Activated T-cell treated with anti-CD3 and anti-CD28 coated beads, Interleukin-2, amount 50 U/mL, for 48 hours (primary cell): ENCODE measurements around the gene SPTAN1.

Experiments used
- DNase-seq, 2 experiments: peaks; one replicate each; pipeline ENCODE4 v3.0.0-alpha.2; 2020

Gene SPTAN1

DNA sequence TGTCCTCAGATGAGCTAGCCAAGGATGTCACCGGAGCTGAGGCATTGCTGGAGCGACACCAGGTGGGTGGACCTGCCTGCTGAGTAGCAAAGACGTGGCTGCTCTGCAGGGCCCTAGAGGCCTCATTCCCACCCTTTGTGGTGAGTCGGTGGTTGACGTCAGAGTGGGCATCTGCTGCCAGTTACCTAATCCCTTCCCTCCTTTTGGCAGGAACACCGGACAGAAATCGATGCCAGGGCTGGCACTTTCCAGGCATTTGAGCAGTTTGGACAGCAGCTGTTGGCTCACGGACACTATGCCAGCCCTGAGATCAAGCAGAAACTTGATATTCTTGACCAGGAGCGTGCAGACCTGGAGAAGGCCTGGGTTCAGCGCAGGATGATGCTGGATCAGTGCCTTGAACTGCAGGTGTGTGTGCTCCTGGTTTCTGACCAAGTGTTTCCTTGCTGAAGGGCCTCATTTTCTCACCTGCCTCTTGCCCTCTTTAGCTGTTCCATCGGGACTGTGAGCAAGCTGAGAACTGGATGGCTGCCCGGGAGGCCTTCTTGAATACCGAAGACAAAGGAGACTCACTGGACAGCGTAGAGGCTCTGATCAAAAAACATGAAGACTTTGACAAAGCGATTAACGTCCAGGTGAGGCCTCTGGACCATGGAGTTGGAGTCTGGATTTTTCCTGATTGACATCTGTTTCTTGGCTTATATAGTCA, 55.4 kb downstream of the SPTAN1 start:
- no peak for DNase-seq

DNA sequence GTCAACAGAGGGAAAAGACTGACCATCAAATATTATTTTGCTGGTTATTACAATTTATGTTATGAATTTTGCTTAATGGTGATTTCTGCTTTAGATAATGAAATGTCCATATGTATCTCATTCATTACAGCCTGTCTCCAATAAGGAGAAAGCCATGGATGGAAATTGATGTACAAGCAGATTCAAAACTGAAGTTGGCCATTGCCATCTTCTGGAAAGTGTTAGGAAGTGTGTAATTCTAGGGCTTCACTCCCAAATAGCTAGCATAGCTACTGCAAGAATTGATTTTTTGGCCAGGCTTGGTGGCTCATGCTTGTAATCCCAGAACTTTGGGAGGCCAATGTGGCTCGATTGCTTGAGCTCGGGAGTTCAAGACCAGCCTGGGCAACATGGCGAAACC, 58.5 kb downstream of the SPTAN1 start:
- no peak for DNase-seq

GRCh38 chr9:128611600-128612394, 59.4 kb downstream of the SPTAN1 start:
- no peak for DNase-seq

GRCh38 chr9:128614728-128615127, 62.3 kb downstream of the SPTAN1 start:
- no peak for DNase-seq

DNA sequence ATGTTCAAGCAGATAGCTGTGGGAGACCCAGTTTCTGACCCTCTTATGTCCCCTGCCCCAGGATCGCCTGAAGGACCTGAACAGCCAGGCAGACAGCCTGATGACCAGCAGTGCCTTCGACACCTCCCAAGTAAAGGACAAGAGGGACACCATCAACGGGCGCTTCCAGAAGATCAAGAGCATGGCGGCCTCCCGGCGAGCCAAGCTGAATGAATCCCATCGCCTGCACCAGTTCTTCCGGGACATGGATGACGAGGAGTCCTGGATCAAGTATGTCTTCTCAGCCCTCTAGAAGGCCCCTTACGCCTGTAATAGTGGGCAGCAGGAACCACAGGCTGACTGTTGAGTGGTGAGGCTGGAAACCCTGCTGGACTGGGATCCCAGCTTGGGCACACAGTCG, 63.2 kb downstream of the SPTAN1 start:
- no peak for DNase-seq

DNA sequence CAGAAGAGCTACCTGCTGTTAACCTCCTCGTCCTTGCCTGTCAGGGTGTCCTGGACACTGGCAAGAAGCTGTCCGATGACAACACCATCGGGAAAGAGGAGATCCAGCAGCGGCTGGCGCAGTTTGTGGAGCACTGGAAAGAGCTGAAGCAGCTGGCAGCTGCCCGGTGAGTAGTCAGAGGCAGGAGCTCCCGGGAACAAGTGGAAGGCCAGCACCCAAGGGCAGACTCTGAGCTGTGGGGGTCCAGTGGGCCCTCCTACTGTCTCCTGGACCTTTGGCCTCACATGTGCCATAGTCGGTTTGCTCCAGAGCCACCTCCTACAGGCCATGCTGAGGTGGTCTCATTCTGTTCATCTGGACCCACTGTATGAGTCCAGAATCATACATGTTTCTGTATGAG, 65.6 kb downstream of the SPTAN1 start:
- DNase-seq: no peak

- no peak for DNase-seq
Observed at GRCh38 chr9:128619127-128619526, 66.7 kb downstream of the SPTAN1 start.

DNA sequence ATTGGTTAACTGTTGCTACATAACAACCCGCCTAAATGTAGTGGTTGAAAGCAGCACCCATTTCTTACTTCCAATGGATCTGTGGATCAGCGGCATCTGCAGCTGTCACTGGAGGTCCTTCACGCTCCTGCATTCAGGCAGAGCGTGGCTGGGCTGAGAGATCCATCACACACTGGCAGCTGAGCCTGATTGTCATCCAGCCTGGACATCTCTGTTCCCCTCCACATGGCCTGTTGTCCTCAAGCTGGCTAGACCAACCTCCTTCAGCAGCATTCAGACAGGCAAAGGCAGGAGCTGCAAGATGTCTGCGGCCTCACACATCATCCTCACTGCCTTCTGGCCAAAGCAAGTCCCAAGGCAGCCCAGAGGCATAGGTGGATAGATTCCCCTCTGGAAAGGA, 67.4 kb downstream of the SPTAN1 start:
- no peak for DNase-seq

DNA sequence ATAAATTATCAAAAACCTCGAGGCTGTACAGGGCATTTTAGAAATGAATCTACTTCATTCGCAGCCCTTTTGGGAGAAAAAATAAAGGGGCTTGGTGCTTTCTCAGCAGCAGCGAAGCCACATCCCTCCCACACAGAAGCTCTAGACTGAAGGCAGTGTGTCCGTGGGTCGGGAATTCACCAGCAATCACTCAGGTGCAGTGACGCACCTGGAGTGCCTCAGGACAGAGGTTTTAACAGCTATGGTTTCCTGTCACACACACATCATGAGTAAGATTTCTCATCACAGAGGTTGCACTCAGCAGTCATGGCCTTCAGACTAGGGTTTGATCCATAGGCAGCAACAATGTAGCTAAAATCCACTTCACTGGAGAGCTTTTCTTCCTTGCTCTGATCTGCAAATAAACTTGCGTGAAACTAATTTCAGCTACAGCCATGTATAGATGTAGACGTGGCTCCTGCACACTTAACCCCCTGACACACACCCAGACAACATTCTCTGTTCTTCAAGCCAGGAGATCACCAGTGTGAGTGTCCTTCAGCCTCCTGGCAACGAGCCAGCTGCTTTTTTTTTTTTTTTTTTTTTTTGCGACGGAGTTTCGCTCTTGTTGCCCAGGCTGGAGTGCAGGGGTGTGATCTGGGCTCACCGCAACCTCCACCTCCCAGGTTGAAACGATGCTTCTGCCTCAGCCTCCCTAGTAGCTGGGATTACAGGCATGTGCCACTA, 69.5 kb downstream of the SPTAN1 start:
- no peak for DNase-seq

DNA sequence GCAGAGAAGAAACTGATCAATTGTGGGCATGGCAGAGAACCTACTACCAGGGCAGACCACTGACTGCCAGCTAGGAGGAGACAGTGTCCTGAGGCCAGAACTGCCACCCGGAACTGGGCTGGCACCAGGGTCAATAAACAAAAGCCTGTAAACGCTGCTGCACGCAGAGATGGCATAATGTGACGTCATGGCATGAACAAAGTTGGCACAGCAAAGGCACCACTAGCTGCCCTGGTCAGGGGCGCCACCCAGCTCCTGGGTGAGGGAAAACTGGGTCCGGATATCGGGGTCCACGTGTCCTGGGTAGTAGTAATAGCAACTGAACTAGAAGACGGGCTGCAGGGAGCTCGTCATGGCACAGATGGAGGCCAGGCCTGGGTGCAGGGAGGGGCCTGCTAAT, 72.2 kb downstream of the SPTAN1 start:
- no peak for DNase-seq

DNA sequence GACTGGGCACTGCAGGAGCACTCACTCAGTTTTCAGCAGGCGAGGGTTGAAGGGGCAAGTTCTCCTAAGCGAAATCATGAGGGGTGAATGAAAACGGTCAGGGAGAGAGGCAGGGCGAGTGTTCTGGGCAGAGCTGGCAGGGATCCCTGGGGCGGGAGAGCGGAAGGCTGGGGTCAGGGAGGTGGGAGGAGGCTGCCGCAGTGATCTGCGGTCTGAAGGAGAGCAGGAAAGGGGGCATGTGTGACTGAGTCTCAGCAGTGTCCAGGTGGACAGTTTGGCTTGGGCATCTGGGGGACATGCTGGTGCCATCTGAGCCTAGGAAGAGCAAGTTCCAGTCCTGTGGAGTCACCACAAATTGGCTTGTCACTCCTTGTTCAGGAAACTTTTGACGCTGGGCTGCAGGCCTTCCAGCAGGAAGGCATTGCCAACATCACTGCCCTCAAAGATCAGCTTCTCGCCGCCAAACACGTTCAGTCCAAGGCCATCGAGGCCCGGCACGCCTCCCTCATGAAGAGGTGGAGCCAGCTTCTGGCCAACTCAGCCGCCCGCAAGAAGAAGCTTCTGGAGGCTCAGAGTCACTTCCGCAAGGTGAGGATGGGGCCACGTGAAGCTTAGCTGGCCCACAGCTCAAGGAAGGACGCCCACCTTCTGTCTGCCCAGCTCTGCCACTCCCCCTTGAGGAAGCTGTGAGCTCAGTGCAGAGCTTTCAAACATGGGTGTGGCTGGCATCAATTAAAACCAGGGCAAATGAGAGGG, 73.2 kb downstream of the SPTAN1 start:
- no peak for DNase-seq

DNA sequence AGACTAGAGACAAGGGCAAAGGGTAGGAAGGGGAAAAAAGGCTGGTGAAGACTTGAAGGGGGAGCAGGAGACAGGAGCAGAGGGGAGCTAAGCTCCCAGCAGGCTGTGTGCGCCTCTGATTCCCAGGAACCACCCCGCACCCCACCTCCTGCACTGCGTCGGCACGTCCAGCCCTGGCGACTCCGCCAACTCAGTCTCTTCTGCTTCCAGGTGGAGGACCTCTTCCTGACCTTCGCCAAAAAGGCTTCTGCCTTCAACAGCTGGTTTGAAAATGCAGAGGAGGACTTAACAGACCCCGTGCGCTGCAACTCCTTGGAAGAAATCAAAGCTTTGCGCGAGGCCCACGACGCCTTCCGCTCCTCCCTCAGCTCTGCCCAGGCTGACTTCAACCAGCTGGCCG, 73.8 kb downstream of the SPTAN1 start:
- no peak for DNase-seq

DNA sequence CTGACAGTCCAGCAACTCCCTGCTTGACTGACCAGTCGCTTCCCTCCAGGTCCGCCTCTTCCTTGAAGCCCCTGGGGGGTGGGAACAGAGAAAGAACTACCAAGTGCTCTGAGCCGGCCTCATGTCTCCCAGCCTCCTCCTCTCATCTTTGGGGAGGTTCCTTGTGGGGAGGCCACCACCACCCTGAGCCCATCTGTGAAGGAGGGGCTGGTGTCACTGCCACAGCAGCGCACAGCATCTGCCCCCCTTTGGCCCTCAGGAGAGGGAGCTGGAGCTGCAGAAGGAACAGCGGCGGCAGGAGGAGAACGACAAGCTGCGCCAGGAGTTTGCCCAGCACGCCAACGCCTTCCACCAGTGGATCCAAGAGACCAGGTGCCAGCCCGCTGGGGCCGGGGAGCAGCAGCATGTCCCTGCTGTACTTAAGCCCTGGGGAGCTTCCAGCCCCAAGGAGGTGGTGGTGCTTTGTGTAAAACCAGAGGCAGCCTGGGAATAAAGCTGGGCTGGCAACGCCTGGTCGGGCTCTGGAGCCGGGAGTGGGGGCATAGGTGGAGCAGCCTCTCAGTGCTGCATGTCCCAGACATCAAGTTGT, 74.8 kb downstream of the SPTAN1 start:
- DNase-seq: no peak

- DNase-seq: no peak
Observed at GRCh38 chr9:128627906-128628305, 75.5 kb downstream of the SPTAN1 start.

GRCh38 chr9:128628471-128629048, 76.2 kb downstream of the SPTAN1 start:
- no peak for DNase-seq

DNA sequence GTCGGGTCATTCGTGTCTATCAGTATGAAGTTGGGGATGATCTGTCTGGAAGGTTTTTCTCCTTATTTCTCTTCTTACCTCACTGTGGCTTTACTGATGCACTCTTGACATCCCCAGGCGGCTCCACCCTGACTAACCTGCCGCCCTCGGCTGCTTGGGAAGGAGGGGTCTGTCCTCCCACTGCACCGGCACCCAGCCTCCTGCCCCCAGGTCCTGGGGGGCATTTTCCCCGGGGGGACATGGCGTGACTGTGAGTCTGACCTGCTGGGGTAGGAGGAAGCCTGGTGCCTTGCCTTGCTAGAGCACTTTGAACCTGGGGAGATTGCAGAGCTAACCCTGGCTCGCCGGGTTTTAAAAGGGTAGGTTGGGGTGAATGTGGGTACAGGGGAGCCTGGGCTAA, 76.7 kb downstream of the SPTAN1 start:
- DNase-seq: no peak

DNA sequence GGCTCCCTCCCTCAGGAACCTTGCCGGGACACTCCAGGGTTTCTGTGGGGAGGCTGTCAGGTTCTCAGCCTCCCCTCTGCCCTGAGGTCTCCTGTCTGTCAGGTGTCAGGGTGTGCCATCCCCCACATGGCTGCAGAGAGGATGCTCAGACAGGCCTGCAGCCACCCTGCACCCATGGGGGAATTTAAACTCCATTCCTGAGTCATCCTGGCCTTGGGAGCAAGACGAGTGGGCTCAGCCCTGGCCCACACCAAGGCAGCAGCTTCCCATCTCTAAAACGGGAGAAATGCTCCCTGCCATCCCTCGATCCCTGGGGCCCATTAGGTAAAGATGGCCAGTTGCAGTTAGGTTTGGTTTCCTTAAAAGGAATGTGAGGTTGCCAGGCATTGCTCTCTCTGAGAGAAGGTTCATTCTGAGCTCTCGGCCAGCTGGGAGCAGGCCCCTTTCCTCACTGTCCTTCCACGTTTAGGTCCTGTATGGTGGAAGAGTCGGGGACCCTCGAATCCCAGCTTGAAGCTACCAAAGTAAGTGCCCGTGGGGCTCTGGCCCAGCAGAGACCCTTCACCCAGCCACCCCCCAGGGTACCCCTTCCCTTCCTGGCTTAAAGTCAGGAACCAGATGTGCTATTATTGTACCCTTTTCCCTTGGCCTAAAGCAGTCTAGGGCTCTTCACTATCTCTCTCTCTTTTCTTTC, 77.6 kb downstream of the SPTAN1 start:
- no peak for DNase-seq

GRCh38 chr9:128631636-128632035, 79.2 kb downstream of the SPTAN1 start:
- no peak for DNase-seq

- no peak for DNase-seq
Observed at GRCh38 chr9:128632066-128632465, 79.7 kb downstream of the SPTAN1 start.

GRCh38 chr9:128632486-128632885, 80.1 kb downstream of the SPTAN1 start:
- DNase-seq: no peak

GRCh38 chr9:128633057-128633456, 80.7 kb downstream of the SPTAN1 start:
- no peak for DNase-seq

DNA sequence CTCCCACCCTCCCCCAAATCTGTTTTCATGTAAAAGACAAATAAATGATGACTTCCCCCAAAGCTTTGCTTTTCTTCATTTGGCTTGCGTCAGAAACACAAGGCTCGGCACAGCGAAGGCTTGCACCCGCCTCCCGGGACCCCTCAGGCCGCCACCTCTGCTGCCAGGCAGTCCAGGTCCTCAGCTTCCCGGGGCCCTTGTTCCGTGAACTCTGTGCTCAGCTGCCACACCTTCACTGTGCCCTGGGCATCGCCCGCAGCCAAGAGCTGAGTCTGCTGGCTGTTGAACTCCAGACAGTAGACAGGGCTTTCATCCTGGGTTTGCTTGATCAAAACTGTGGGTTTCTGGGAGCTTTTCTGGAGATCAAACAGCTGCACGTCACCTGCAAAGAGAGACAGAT, 81.2 kb downstream of the SPTAN1 start:
- DNase-seq: no peak
